IMR-90 (cell line): Measurements from ENCODE around the gene DAPK1. TPM values are rescaled to one million over a fixed set of nuclear protein-coding genes. Genes with fewer than 3 reads are reported as not detected.

Source experiments
- ATAC-seq: fragments of 200-7000 bp; cut with Tn5 transposase; 2 replicates; pipeline ENCODE4 v1.9.1; 2020; ENCODE audit warnings: low read depth, mild to moderate bottlenecking, moderate library complexity
- BruUV-seq: library from RNA; stranded (reverse); fragments of 400-500 nt; replicated peaks from 2 replicates; lab custom pipeline; 2021; lab: Mats Ljungman, UMichigan
- CTCF ChIA-PET: fragments of 300-600 bp; formaldehyde crosslinking; extraction: SDS; loops from one replicate; lab custom pipeline; 2021; ENCODE audit warnings: antibody characterized with exemption; lab: Yijun Ruan, JAX
- POLR2A ChIA-PET: fragments of 300-600 bp; sonication (Branson Sonifier 250); formaldehyde crosslinking; loops from one replicate; lab custom pipeline; 2022; ENCODE audit warnings: antibody characterized with exemption; ENCODE audit not compliant: unreplicated experiment; lab: Charles Lee
- DNase-seq: peaks from one replicate; pipeline ENCODE4 v3.0.0; 2013
- H2AFZ ChIP-seq: replicated peaks from 2 replicates; pipeline ENCODE3; 2013; ENCODE audit warnings: low read length, mild to moderate bottlenecking; ENCODE audit not compliant: poor library complexity
- H2AK5ac ChIP-seq: 2 replicates; pipeline ENCODE4 v1.6.1; 2013; ENCODE audit warnings: low read depth, low read length, inconsistent platforms
- H2AK9ac ChIP-seq: replicated peaks from 2 replicates; pipeline ENCODE3; 2013; ENCODE audit warnings: mild to moderate bottlenecking, low read depth, low read length, moderate library complexity; ENCODE audit not compliant: poor library complexity
- H2BK120ac ChIP-seq: 2 replicates; pipeline ENCODE4 v1.6.1; 2013; ENCODE audit warnings: low read depth, low read length, inconsistent platforms
- H2BK15ac ChIP-seq: 3 replicates; pipeline ENCODE4 v1.6.1; 2013; ENCODE audit warnings: low read depth, low read length, inconsistent platforms
- H2BK20ac ChIP-seq: 2 replicates; pipeline ENCODE4 v1.6.1; 2013; ENCODE audit warnings: low read depth, mild to moderate bottlenecking, inconsistent platforms, low read length, moderate library complexity
- H2BK5ac ChIP-seq: 2 replicates; pipeline ENCODE4 v1.6.1; 2013; ENCODE audit warnings: mild to moderate bottlenecking, low read depth, low read length, inconsistent platforms; ENCODE audit not compliant: poor library complexity, severe bottlenecking
- H3K14ac ChIP-seq: replicated peaks from 2 replicates; pipeline ENCODE4 v1.6.1; 2013; ENCODE audit warnings: low read depth, low read length, inconsistent platforms
- H3K18ac ChIP-seq: 2 replicates; pipeline ENCODE4 v1.6.1; 2013; ENCODE audit warnings: low read depth, low read length, control low read depth
- H3K23ac ChIP-seq: 2 replicates; pipeline ENCODE4 v1.6.1; 2013; ENCODE audit warnings: low read depth, low read length, inconsistent platforms
- H3K27ac ChIP-seq: 2 replicates; pipeline ENCODE4 v1.5.1; 2013; ENCODE audit warnings: mild to moderate bottlenecking, control low read depth, low read length; ENCODE audit not compliant: insufficient read depth
- H3K27me3 ChIP-seq: 2 replicates; pipeline ENCODE4 v1.6.1; 2013; ENCODE audit warnings: low read length; ENCODE audit not compliant: control insufficient read depth, insufficient read depth
- H3K36me3 ChIP-seq: 2 replicates; pipeline ENCODE4 v1.6.1; 2013; ENCODE audit warnings: low read length, mixed read lengths; ENCODE audit not compliant: control insufficient read depth, insufficient read depth
- H3K4ac ChIP-seq: 2 replicates; pipeline ENCODE4 v1.6.1; 2013; ENCODE audit warnings: low read depth, low read length, inconsistent platforms
- H3K4me1 ChIP-seq: 2 replicates; pipeline ENCODE4 v1.6.1; 2013; ENCODE audit warnings: low read length, mixed read lengths; ENCODE audit not compliant: control insufficient read depth, insufficient read depth
- H3K4me2 ChIP-seq: 2 replicates; pipeline ENCODE4 v1.6.1; 2013; ENCODE audit warnings: low read depth, mild to moderate bottlenecking, control low read depth, low read length, moderate library complexity
- H3K4me3 ChIP-seq: 2 replicates; pipeline ENCODE4 v1.5.1; 2013; ENCODE audit warnings: low read depth, mild to moderate bottlenecking, control low read depth, low read length, moderate library complexity; ENCODE audit not compliant: insufficient read depth
- H3K56ac ChIP-seq: 2 replicates; pipeline ENCODE4 v1.6.1; 2013; ENCODE audit warnings: low read length, inconsistent platforms; ENCODE audit not compliant: insufficient read depth; ENCODE audit errors: extremely low read depth
- H3K79me1 ChIP-seq, 2 experiments: 2 replicates each; pipeline ENCODE4 v1.6.1; 2013; ENCODE audit warnings: low read length in 2 of 2, inconsistent platforms in 1 of 2, low read depth in 1 of 2
- H3K9ac ChIP-seq: 2 replicates; pipeline ENCODE4 v1.6.1; 2013; ENCODE audit warnings: low read depth, low read length, control low read depth
- H3K9me1 ChIP-seq: 2 replicates; pipeline ENCODE4 v1.6.1; 2013; ENCODE audit warnings: low read length, inconsistent platforms; ENCODE audit not compliant: insufficient read depth
- H3K9me3 ChIP-seq: 2 replicates; pipeline ENCODE4 v1.6.1; 2013; ENCODE audit warnings: low read length; ENCODE audit not compliant: control insufficient read depth, insufficient read depth
- H4K20me1 ChIP-seq: 2 replicates; pipeline ENCODE4 v1.6.1; 2013; ENCODE audit warnings: low read length, inconsistent platforms; ENCODE audit not compliant: insufficient read depth
- H4K5ac ChIP-seq: 2 replicates; pipeline ENCODE4 v1.6.1; 2013; ENCODE audit warnings: mild to moderate bottlenecking, low read depth, low read length, control low read depth
- H4K8ac ChIP-seq, 2 experiments: 2 replicates each; pipeline ENCODE4 v1.6.1; 2013; ENCODE audit warnings: low read depth in 2 of 2, low read length in 2 of 2, control low read depth in 1 of 2, inconsistent platforms in 1 of 2
- H4K91ac ChIP-seq: 2 replicates; pipeline ENCODE4 v1.6.1; 2013; ENCODE audit warnings: low read depth, low read length, inconsistent platforms; ENCODE audit not compliant: insufficient read depth
- BHLHE40 ChIP-seq: fragments of 150-350 bp; IDR thresholded peaks from 2 replicates; pipeline ENCODE4 v1.6.1; 2016; ENCODE audit warnings: mild to moderate bottlenecking, low read depth, low read length
- CEBPB ChIP-seq: IDR thresholded peaks from 2 replicates; pipeline ENCODE4 v1.6.1; 2012; ENCODE audit warnings: low read depth, low read length, improper control_type of control experiment
- CHD1 ChIP-seq: IDR thresholded peaks from 2 replicates; pipeline ENCODE4 v1.6.1; 2012; ENCODE audit warnings: low read depth, low read length, improper control_type of control experiment
- FOS ChIP-seq: fragments of 150-350 bp; IDR thresholded peaks from 2 replicates; pipeline ENCODE4 v1.6.1; 2016; ENCODE audit warnings: low read depth, low read length
- MAFK ChIP-seq: IDR thresholded peaks from 2 replicates; pipeline ENCODE4 v1.6.1; 2012; ENCODE audit warnings: low read depth, low read length, improper control_type of control experiment
- MAZ ChIP-seq: IDR thresholded peaks from 2 replicates; pipeline ENCODE4 v1.6.1; 2012; ENCODE audit warnings: low read depth, mild to moderate bottlenecking, low read length, improper control_type of control experiment, moderate library complexity, borderline replicate concordance
- MXI1 ChIP-seq: IDR thresholded peaks from 2 replicates; pipeline ENCODE4 v1.6.1; 2012; ENCODE audit warnings: low read depth, mild to moderate bottlenecking, low read length, moderate library complexity, borderline replicate concordance
- NFE2L2 ChIP-seq: fragments of 150-350 bp; IDR thresholded peaks from 2 replicates; pipeline ENCODE4 v1.6.1; 2016; ENCODE audit warnings: low read depth, mild to moderate bottlenecking, low read length
- POLR2A ChIP-seq: IDR thresholded peaks from 2 replicates; pipeline ENCODE4 v1.6.1; 2012; ENCODE audit warnings: mild to moderate bottlenecking, low read depth, low read length
- RCOR1 ChIP-seq: IDR thresholded peaks from 2 replicates; pipeline ENCODE4 v1.6.1; 2012; ENCODE audit warnings: mild to moderate bottlenecking, low read length, improper control_type of control experiment; ENCODE audit not compliant: insufficient replicate concordance
- RFX5 ChIP-seq: IDR thresholded peaks from 2 replicates; pipeline ENCODE4 v1.8.0; 2012; ENCODE audit warnings: low read depth, mild to moderate bottlenecking, low read length, moderate library complexity
- SMC3 ChIP-seq: fragments of 150-350 bp; IDR thresholded peaks from 2 replicates; pipeline ENCODE4 v1.6.1; 2016; ENCODE audit warnings: low read depth, mild to moderate bottlenecking, antibody characterized with exemption, low read length, moderate library complexity
- WGBS, 2 experiments: methylation state at CpG; one replicate each; pipeline versions ENCODE4 v1.1.5 to v1.1.7; 2013; ENCODE audit warnings: missing lambda C conversion rate in 2 of 2; ENCODE audit not compliant: insufficient read length in 1 of 2; ENCODE audit errors: extremely low coverage in 2 of 2; 5-methylcytosine and 5-hydroxymethylcytosine counted together
- dilution Hi-C: fragments of 300-500 bp; cut with HindIII; formaldehyde crosslinking; loops from one replicate; pipeline ENCODE4 v1.14.3; 2018; ENCODE audit warnings: low sequenced_read_pairs; ENCODE audit not compliant: unreplicated experiment
- in situ Hi-C: fragments of 300-500 bp; cut with MboI; formaldehyde crosslinking; loops from 3 replicates; pipeline ENCODE4 v1.14.3; 2019; ENCODE audit warnings: low sequenced_read_pairs, inconsistent platforms, mixed read lengths
- intact Hi-C: fragments of 100-400 bp; cut with micrococcal nuclease; formaldehyde crosslinking; loops from 2 replicates; pipeline ENCODE4 v1.10.0; 2022
- polyA plus RNA-seq, 3 experiments: library from polyadenylated mRNA; depleted of rRNA; stranded (reverse); fragments of >200 nt; gene quantifications; 2 replicates each; pipeline ENCODE4 v1.2.3, GENCODE V29; 2012; ENCODE audit warnings: low replicate concordance in 1 of 3
- total RNA-seq: library from RNA; depleted of rRNA; stranded (reverse); fragments of >200 nt; gene quantifications from 2 replicates; pipeline ENCODE4 v1.2.3, GENCODE V29; 2012
- TF ChIP-seq, protein P1 (sequence below): conservative IDR thresholded peaks from 2 replicates; pipeline ENCODE4 v1.5.1; 2012; ENCODE audit warnings: mild to moderate bottlenecking, low read depth, low read length, improper control_type of control experiment
- TF ChIP-seq, protein P2 (sequence below): fragments of 150-350 bp; IDR thresholded peaks from 2 replicates; pipeline ENCODE4 v1.6.1; 2016; ENCODE audit warnings: low read depth, mild to moderate bottlenecking, low read length, moderate library complexity, borderline replicate concordance

DAPK1 gene
- total and polyA plus RNA-seq, 2 of the 4 experiments (the other 2 are of a cell fraction) = under 0.01 to 0.03 TPM

DNA sequence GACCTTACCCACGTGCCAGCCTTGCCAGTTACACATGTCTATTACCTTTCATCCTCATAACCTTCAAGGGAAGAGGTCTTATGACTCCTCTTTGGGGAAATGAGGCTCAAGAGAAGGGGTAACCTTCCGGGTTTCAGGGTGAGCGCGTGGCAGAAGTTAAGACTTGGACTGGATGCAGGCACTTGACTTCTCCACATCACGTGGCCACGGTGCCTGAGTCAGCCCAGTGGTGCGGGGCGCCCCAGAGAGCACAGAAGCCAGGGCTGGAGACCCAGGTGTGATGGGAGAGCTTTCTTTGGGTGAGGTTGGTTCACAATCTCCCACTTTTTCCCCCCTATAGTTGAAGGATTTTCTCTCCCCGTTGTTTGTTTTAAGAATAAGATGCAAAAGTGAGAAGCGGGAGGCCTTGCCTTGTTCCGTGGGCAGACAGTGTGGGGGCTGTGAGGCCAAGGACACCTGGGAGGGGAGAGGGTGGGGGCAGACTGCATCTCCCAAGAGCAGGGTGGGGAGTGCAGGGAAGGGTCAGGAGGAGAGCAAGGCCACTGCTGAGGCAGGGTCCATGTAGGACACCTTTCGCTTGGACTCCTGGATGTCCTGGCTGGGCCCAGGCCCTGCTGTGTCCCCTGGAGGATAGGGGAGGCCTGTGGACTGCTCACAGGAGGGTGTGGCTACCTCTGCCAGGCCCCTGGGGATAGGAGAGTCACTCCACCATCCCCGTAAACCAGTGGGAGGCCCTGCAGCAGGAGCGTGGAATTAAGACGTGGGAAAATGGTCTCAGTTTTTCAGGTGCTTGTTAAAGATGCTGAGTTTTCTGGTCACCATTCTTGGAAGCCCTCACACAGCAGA, 138.2 kb downstream of the DAPK1 start (continued):
- TF ChIP-seq CHD1 = no peak

DNA sequence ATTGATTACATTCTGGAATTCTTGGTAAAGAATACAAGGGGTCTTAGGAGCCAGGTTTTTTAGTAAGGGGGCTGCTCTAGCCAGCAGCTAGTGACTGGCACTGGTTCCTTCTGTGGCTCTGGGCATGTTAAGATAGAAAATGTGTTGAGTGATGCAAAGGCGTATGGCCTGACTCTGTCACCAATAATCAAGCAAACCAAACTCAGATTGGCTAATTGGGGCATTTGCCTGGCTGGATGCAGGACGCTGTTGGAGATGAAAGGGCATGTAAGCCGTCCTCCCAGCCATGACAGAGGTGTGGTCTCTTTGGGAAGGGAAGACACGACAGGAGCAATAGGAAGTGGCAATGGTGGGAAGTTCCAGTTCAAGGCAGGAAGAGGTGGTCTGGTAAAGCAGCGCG, 140.6 kb downstream of the DAPK1 start:
- ChIA-PET CTCF (no interaction called here), POLR2A (no interaction called here)
- no TSS peak for BruUV-seq
- H3K14ac ChIP-seq = no peak overlapping the region
- in situ Hi-C loops (no loop called here), intact Hi-C loops (no loop called here), dilution Hi-C loops (no loop called here)
- WGBS, 2 experiments = 56% methylated on average over 2 of the region's 6 CpGs; no CpG with 5 or more reads in 1 of the 2 experiments
- no peak overlapping the region for H4K91ac ChIP-seq
- no peak overlapping the region for H2BK5ac ChIP-seq
- H3K9ac ChIP-seq = no peak overlapping the region
- H2AK9ac ChIP-seq = no peak overlapping the region
- no peaks in the 10 kb centered on the region for H3K79me1 ChIP-seq
- no peak overlapping the region for H2AFZ ChIP-seq
- H3K23ac ChIP-seq = no peak overlapping the region
- H2BK20ac ChIP-seq = no peak overlapping the region
- no peak overlapping the region for H2BK120ac ChIP-seq
- no peak overlapping the region for H2AK5ac ChIP-seq
- ATAC-seq (no peak), DNase-seq (no peak)
- H4K20me1 ChIP-seq = no peaks in the 10 kb centered on the region
- no peak overlapping the region for H4K5ac ChIP-seq
- no peak overlapping the region for H3K4me2 ChIP-seq
- H3K18ac ChIP-seq = no peak overlapping the region
- H3K27me3 ChIP-seq = peaks cover 6% of the 10 kb centered on the region
- H3K9me1 ChIP-seq = no peaks in the 10 kb centered on the region
- no peak overlapping the region for H4K8ac ChIP-seq
- peaks cover 2% of the 10 kb centered on the region; the same call in 1 of the 2 replicates for H3K4me1 ChIP-seq
- no peak overlapping the region for H3K27ac ChIP-seq
- H3K4ac ChIP-seq = no peak overlapping the region
- no peaks in the 10 kb centered on the region for H3K36me3 ChIP-seq
- no peak overlapping the region for H2BK15ac ChIP-seq
- no peak overlapping the region for H3K4me3 ChIP-seq
- no peak overlapping the region for H3K56ac ChIP-seq
- H3K9me3 ChIP-seq = no peaks in the 10 kb centered on the region
- no peak for TF ChIP-seq RFX5
- TF ChIP-seq MXI1 = no peak
- TF ChIP-seq RCOR1 = no peak
- no peak for TF ChIP-seq MAZ
- no peak for TF ChIP-seq FOS
- TF ChIP-seq CEBPB = no peak
- no peak for TF ChIP-seq BHLHE40
- TF ChIP-seq, protein P1, sequence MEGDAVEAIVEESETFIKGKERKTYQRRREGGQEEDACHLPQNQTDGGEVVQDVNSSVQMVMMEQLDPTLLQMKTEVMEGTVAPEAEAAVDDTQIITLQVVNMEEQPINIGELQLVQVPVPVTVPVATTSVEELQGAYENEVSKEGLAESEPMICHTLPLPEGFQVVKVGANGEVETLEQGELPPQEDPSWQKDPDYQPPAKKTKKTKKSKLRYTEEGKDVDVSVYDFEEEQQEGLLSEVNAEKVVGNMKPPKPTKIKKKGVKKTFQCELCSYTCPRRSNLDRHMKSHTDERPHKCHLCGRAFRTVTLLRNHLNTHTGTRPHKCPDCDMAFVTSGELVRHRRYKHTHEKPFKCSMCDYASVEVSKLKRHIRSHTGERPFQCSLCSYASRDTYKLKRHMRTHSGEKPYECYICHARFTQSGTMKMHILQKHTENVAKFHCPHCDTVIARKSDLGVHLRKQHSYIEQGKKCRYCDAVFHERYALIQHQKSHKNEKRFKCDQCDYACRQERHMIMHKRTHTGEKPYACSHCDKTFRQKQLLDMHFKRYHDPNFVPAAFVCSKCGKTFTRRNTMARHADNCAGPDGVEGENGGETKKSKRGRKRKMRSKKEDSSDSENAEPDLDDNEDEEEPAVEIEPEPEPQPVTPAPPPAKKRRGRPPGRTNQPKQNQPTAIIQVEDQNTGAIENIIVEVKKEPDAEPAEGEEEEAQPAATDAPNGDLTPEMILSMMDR = no peak
- no peak for TF ChIP-seq SMC3
- TF ChIP-seq MAFK = no peak
- TF ChIP-seq CHD1 = no peak
- no peak for TF ChIP-seq NFE2L2
- TF ChIP-seq, protein P2, sequence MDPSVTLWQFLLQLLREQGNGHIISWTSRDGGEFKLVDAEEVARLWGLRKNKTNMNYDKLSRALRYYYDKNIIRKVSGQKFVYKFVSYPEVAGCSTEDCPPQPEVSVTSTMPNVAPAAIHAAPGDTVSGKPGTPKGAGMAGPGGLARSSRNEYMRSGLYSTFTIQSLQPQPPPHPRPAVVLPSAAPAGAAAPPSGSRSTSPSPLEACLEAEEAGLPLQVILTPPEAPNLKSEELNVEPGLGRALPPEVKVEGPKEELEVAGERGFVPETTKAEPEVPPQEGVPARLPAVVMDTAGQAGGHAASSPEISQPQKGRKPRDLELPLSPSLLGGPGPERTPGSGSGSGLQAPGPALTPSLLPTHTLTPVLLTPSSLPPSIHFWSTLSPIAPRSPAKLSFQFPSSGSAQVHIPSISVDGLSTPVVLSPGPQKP = no peak
- no peak for TF ChIP-seq POLR2A
